Stimulated activated CD8-positive, alpha-beta memory T cell treated with anti-CD3 and anti-CD28 coated beads, Interleukin-15, amount 100 ng/mL, for 24 hours (primary cell): ENCODE measurements around the gene IRAK2.

Experiments
- DNase-seq: peaks from one replicate; pipeline ENCODE4 v3.0.0-alpha.2; 2020; ENCODE audit warnings: low read depth

Gene IRAK2

GRCh38 chr3:10285272-10286132, 120.8 kb downstream of the IRAK2 start:
- DNase-seq, result no peak

GRCh38 chr3:10286133-10286524, 121.4 kb downstream of the IRAK2 start:
- no peak for DNase-seq

GRCh38 chr3:10286596-10287295, 122.0 kb downstream of the IRAK2 start:
- no peak for DNase-seq

- no peak for DNase-seq
Measured at GRCh38 chr3:10287936-10288574, 123.3 kb downstream of the IRAK2 start.

- no peak for DNase-seq
Measured at GRCh38 chr3:10288575-10288960, 123.8 kb downstream of the IRAK2 start.

GRCh38 chr3:10289077-10289476, 124.4 kb downstream of the IRAK2 start:
- DNase-seq, result no peak

GRCh38 chr3:10289787-10290355, 125.2 kb downstream of the IRAK2 start:
- DNase-seq, result no peak

GRCh38 chr3:10290481-10291176, 125.9 kb downstream of the IRAK2 start:
- no peak for DNase-seq

GRCh38 chr3:10291641-10292040, 126.9 kb downstream of the IRAK2 start:
- no peak for DNase-seq

GRCh38 chr3:10292505-10293419, 128.0 kb downstream of the IRAK2 start, which contains the start of gene GHRL:
GHRL (minus strand) TSS chr3:10292947; CDS start chr3:10290180, 2,767 bp downstream.
- DNase-seq, result no peak
